ENCODE measurements around the gene PMPCA.

Gene PMPCA

GRCh38 chr9:136379891-136380290, 30.6 kb upstream of the PMPCA start:
- no peak for TF ChIP-seq GATA3 (IDR thresholded peaks at IDR 0.05; ENCODE audit: low read depth, low read length)
- TF ChIP-seq GATA2 (IDR thresholded peaks at IDR 0.05; ENCODE audit: low read depth, low read length) = no peak

GRCh38 chr9:136380381-136380780, 30.1 kb upstream of the PMPCA start:
- no peak for TF ChIP-seq GATA2 (IDR thresholded peaks at IDR 0.05; ENCODE audit: low read depth, low read length)
- no peak for TF ChIP-seq GATA3 (IDR thresholded peaks at IDR 0.05; ENCODE audit: low read depth, low read length)

GRCh38 chr9:136381311-136381710, 29.1 kb upstream of the PMPCA start:
- TF ChIP-seq GATA3 (IDR thresholded peaks at IDR 0.05; ENCODE audit: low read depth, low read length) = no peak
- TF ChIP-seq GATA2 (IDR thresholded peaks at IDR 0.05; ENCODE audit: low read depth, low read length) = no peak

GRCh38 chr9:136381966-136382513, 28.4 kb upstream of the PMPCA start:
- no peak for TF ChIP-seq GATA2 (IDR thresholded peaks at IDR 0.05; ENCODE audit: low read depth, low read length)
- TF ChIP-seq GATA3 (IDR thresholded peaks at IDR 0.05; ENCODE audit: low read depth, low read length) = no peak

GRCh38 chr9:136383436-136383835, 27.0 kb upstream of the PMPCA start:
- TF ChIP-seq GATA2 (IDR thresholded peaks at IDR 0.05; ENCODE audit: low read depth, low read length) = no peak
- TF ChIP-seq GATA3 (IDR thresholded peaks at IDR 0.05; ENCODE audit: low read depth, low read length) = no peak

GRCh38 chr9:136385015-136385414, 25.4 kb upstream of the PMPCA start:
- TF ChIP-seq GATA3 (IDR thresholded peaks at IDR 0.05; ENCODE audit: low read depth, low read length) = no peak
- TF ChIP-seq GATA2 (IDR thresholded peaks at IDR 0.05; ENCODE audit: low read depth, low read length) = no peak

GRCh38 chr9:136386018-136386417, 24.4 kb upstream of the PMPCA start:
- TF ChIP-seq GATA2 (IDR thresholded peaks at IDR 0.05; ENCODE audit: low read depth, low read length) = no peak
- no peak for TF ChIP-seq GATA3 (IDR thresholded peaks at IDR 0.05; ENCODE audit: low read depth, low read length)

GRCh38 chr9:136387217-136387616, 23.2 kb upstream of the PMPCA start:
- TF ChIP-seq GATA2 (IDR thresholded peaks at IDR 0.05; ENCODE audit: low read depth, low read length) (no peak), GATA3 (IDR thresholded peaks at IDR 0.05; ENCODE audit: low read depth, low read length) (no peak)

- TF ChIP-seq GATA2 (IDR thresholded peaks at IDR 0.05; ENCODE audit: low read depth, low read length) = no peak
- no peak for TF ChIP-seq GATA3 (IDR thresholded peaks at IDR 0.05; ENCODE audit: low read depth, low read length)
Observed at GRCh38 chr9:136389396-136389795, 21.1 kb upstream of the PMPCA start.

- TF ChIP-seq GATA2 (IDR thresholded peaks at IDR 0.05; ENCODE audit: low read depth, low read length) (no peak), GATA3 (IDR thresholded peaks at IDR 0.05; ENCODE audit: low read depth, low read length) (no peak)
Observed at GRCh38 chr9:136391737-136392537, 18.5 kb upstream of the PMPCA start.

- TF ChIP-seq GATA3 (IDR thresholded peaks at IDR 0.05; ENCODE audit: low read depth, low read length) (no peak), GATA2 (IDR thresholded peaks at IDR 0.05; ENCODE audit: low read depth, low read length) (no peak)
Observed at GRCh38 chr9:136392538-136393449, 17.7 kb upstream of the PMPCA start.

- no peak for TF ChIP-seq GATA2 (IDR thresholded peaks at IDR 0.05; ENCODE audit: low read depth, low read length)
- TF ChIP-seq GATA3 (IDR thresholded peaks at IDR 0.05; ENCODE audit: low read depth, low read length) = no peak
Observed at GRCh38 chr9:136393531-136393930, 16.9 kb upstream of the PMPCA start.

- TF ChIP-seq GATA2 (IDR thresholded peaks at IDR 0.05; ENCODE audit: low read depth, low read length) = no peak
- no peak for TF ChIP-seq GATA3 (IDR thresholded peaks at IDR 0.05; ENCODE audit: low read depth, low read length)
Observed at GRCh38 chr9:136394312-136395019, 16.0 kb upstream of the PMPCA start.

GRCh38 chr9:136395020-136395340, 15.5 kb upstream of the PMPCA start:
- TF ChIP-seq GATA3 (IDR thresholded peaks at IDR 0.05; ENCODE audit: low read depth, low read length) (no peak), GATA2 (IDR thresholded peaks at IDR 0.05; ENCODE audit: low read depth, low read length) (no peak)
